Measurements from ENCODE around the gene KANK2.

Gene KANK2

GRCh38 chr19:11239377-11240000, 42.1 kb upstream of the KANK2 start, which contains the start of gene ANGPTL8:
TSS of gene ANGPTL8 (plus strand) at chr19:11239619. CDS start at chr19:11239638, 19 bp downstream.
- no peak within 1 kb of the TSS for H3K4me3 ChIP-seq
- DNase-seq (ENCODE audit: low read depth, low spot score), result no peak
- H3K9ac ChIP-seq (ENCODE audit: insufficient read length), result no peak within 1 kb of the TSS
- H3K27ac ChIP-seq, result no peak within 1 kb of the TSS
- no peaks in the 10 kb centered on the region for H3K36me3 ChIP-seq (ENCODE audit: insufficient read depth, low read length)
- H3K9me3 ChIP-seq (ENCODE audit: low read depth, low read length), result no peaks in the 10 kb centered on the region
- TF ChIP-seq FOXP2 (optimal IDR thresholded peaks at IDR 0.05; ENCODE audit: control extremely low read depth, extremely low read length, insufficient read depth) (no peak), POLR2AphosphoS5 (IDR thresholded peaks at IDR 0.05; ENCODE audit: borderline replicate concordance, low read depth, low read length) (no peak)

- Histone ChIP-seq H3K9ac (ENCODE audit: insufficient read length) (no peak overlapping the region), H3K36me3 (ENCODE audit: insufficient read depth, low read length) (no peaks in the 10 kb centered on the region), H3K27ac (no peak overlapping the region), H3K4me3 (no peak overlapping the region), H3K9me3 (ENCODE audit: low read depth, low read length) (no peaks in the 10 kb centered on the region)
- no peak for DNase-seq (ENCODE audit: low read depth, low spot score)
- TF ChIP-seq EZH2 (IDR thresholded peaks at IDR 0.05) (no peak), FOXP2 (optimal IDR thresholded peaks at IDR 0.05; ENCODE audit: control extremely low read depth, extremely low read length, insufficient read depth) (no peak), POLR2AphosphoS5 (IDR thresholded peaks at IDR 0.05; ENCODE audit: borderline replicate concordance, low read depth, low read length) (no peak)
Observed at GRCh38 chr19:11238781-11239376, 41.5 kb upstream of the KANK2 start.

- H3K36me3 ChIP-seq (ENCODE audit: insufficient read depth, low read length), result no peaks in the 10 kb centered on the region
Observed at GRCh38 chr19:11238041-11238440, 40.7 kb upstream of the KANK2 start.

GRCh38 chr19:11237321-11237720, 40.0 kb upstream of the KANK2 start:
- DNase-seq (ENCODE audit: low read depth, low spot score), result no peak
- no peaks in the 10 kb centered on the region for H3K9me3 ChIP-seq (ENCODE audit: low read depth, low read length)
- no peaks in the 10 kb centered on the region for H3K36me3 ChIP-seq (ENCODE audit: insufficient read depth, low read length)
- H3K9ac ChIP-seq (ENCODE audit: insufficient read length), result no peak overlapping the region
- H3K27ac ChIP-seq, result no peak overlapping the region
- no peak overlapping the region for H3K4me3 ChIP-seq
- TF ChIP-seq POLR2AphosphoS5 (IDR thresholded peaks at IDR 0.05; ENCODE audit: borderline replicate concordance, low read depth, low read length) (no peak), FOXP2 (optimal IDR thresholded peaks at IDR 0.05; ENCODE audit: control extremely low read depth, extremely low read length, insufficient read depth) (no peak), EZH2 (IDR thresholded peaks at IDR 0.05) (no peak)

More at GRCh38 chr19:11238041-11238440, 40.7 kb upstream of the KANK2 start:
- Histone ChIP-seq H3K27ac (no peak overlapping the region), H3K9ac (ENCODE audit: insufficient read length) (no peak overlapping the region), H3K9me3 (ENCODE audit: low read depth, low read length) (no peaks in the 10 kb centered on the region), H3K4me3 (no peak overlapping the region)
- TF ChIP-seq EZH2 (IDR thresholded peaks at IDR 0.05), result no peak
- TF ChIP-seq POLR2AphosphoS5 (IDR thresholded peaks at IDR 0.05; ENCODE audit: borderline replicate concordance, low read depth, low read length), result no peak
- TF ChIP-seq FOXP2 (optimal IDR thresholded peaks at IDR 0.05; ENCODE audit: control extremely low read depth, extremely low read length, insufficient read depth), result no peak
- DNase-seq (ENCODE audit: low read depth, low spot score), result no peak

- H3K4me3 ChIP-seq, result no peak overlapping the region
- no peaks in the 10 kb centered on the region for H3K9me3 ChIP-seq (ENCODE audit: low read depth, low read length)
- no peaks in the 10 kb centered on the region for H3K36me3 ChIP-seq (ENCODE audit: insufficient read depth, low read length)
- TF ChIP-seq POLR2AphosphoS5 (IDR thresholded peaks at IDR 0.05; ENCODE audit: borderline replicate concordance, low read depth, low read length), result no peak
- TF ChIP-seq EZH2 (IDR thresholded peaks at IDR 0.05), result no peak
- TF ChIP-seq FOXP2 (optimal IDR thresholded peaks at IDR 0.05; ENCODE audit: control extremely low read depth, extremely low read length, insufficient read depth), result no peak
- DNase-seq (ENCODE audit: low read depth, low spot score), result no peak
- no peak overlapping the region for H3K9ac ChIP-seq (ENCODE audit: insufficient read length)
- no peak overlapping the region for H3K27ac ChIP-seq
Observed at GRCh38 chr19:11236324-11237301, 39.3 kb upstream of the KANK2 start.

- H3K9ac ChIP-seq (ENCODE audit: insufficient read length), result no peak overlapping the region
- no peak overlapping the region for H3K4me3 ChIP-seq
- H3K36me3 ChIP-seq (ENCODE audit: insufficient read depth, low read length), result no peaks in the 10 kb centered on the region
- no peak for TF ChIP-seq FOXP2 (optimal IDR thresholded peaks at IDR 0.05; ENCODE audit: control extremely low read depth, extremely low read length, insufficient read depth)
- no peak for TF ChIP-seq POLR2AphosphoS5 (IDR thresholded peaks at IDR 0.05; ENCODE audit: borderline replicate concordance, low read depth, low read length)
- TF ChIP-seq EZH2 (IDR thresholded peaks at IDR 0.05), result no peak
- DNase-seq (ENCODE audit: low read depth, low spot score), result no peak
- H3K27ac ChIP-seq, result no peak overlapping the region
- no peaks in the 10 kb centered on the region for H3K9me3 ChIP-seq (ENCODE audit: low read depth, low read length)
Observed at GRCh38 chr19:11234486-11235075, 37.2 kb upstream of the KANK2 start.

GRCh38 chr19:11233073-11233472, 35.7 kb upstream of the KANK2 start:
- Histone ChIP-seq H3K27ac (no peak overlapping the region), H3K9me3 (ENCODE audit: low read depth, low read length) (no peaks in the 10 kb centered on the region)
- TF ChIP-seq EZH2 (IDR thresholded peaks at IDR 0.05), result no peak
- no peak for TF ChIP-seq FOXP2 (optimal IDR thresholded peaks at IDR 0.05; ENCODE audit: control extremely low read depth, extremely low read length, insufficient read depth)
- TF ChIP-seq POLR2AphosphoS5 (IDR thresholded peaks at IDR 0.05; ENCODE audit: borderline replicate concordance, low read depth, low read length), result no peak

GRCh38 chr19:11232555-11232954, 35.2 kb upstream of the KANK2 start:
- Histone ChIP-seq H3K36me3 (ENCODE audit: insufficient read depth, low read length) (no peaks in the 10 kb centered on the region), H3K9ac (ENCODE audit: insufficient read length) (no peak overlapping the region)

More at GRCh38 chr19:11233073-11233472, 35.7 kb upstream of the KANK2 start:
- no peak for DNase-seq (ENCODE audit: low read depth, low spot score)
- Histone ChIP-seq H3K9ac (ENCODE audit: insufficient read length) (no peak overlapping the region), H3K4me3 (no peak overlapping the region), H3K36me3 (ENCODE audit: insufficient read depth, low read length) (no peaks in the 10 kb centered on the region)

More at GRCh38 chr19:11232555-11232954, 35.2 kb upstream of the KANK2 start:
- Histone ChIP-seq H3K9me3 (ENCODE audit: low read depth, low read length) (no peaks in the 10 kb centered on the region), H3K4me3 (no peak overlapping the region), H3K27ac (no peak overlapping the region)
- TF ChIP-seq POLR2AphosphoS5 (IDR thresholded peaks at IDR 0.05; ENCODE audit: borderline replicate concordance, low read depth, low read length) (no peak), EZH2 (IDR thresholded peaks at IDR 0.05) (no peak), FOXP2 (optimal IDR thresholded peaks at IDR 0.05; ENCODE audit: control extremely low read depth, extremely low read length, insufficient read depth) (no peak)
- DNase-seq (ENCODE audit: low read depth, low spot score), result no peak

Data from SK-N-MC (cell line).